NCI-H446 treated with DMSO at 0.1 percent for 48 hours (cell line): ENCODE results near the gene PRRC1.
"Not testable (repeated sequence)": the region's sequence is repeated elsewhere in the genome, so short reads cannot be mapped to it uniquely, and the experiment has no call there.

Experiments used
- DNase-seq: peaks from one replicate; lab custom pipeline; 2025; lab: John Stamatoyannopoulos, UW

PRRC1 gene

GRCh38 chr5:127517480-127518318, at the start of gene PRRC1:
PRRC1 (plus strand) TSS chr5:127517640; CDS start chr5:127523480, 5,840 bp downstream.
- DNase-seq, result peak; percentile 48

DNA sequence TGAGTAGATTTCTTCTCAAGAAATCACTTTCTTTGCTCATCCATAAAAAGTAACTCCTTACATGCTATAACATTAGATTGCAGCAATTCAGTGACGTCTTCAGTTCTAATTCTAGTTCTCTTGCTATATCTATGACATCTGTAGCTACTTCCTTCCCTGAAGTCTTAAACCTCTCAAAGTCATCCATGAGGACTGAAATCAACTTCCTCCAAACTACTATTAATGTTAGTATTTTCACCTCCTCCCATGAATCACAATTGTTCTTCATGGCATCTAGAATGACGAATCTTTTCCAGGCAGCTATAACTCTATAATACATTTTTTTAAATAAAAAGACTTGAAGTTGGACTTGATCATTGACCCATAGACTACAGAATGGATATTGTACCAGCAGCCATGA, 46.2 kb upstream of the PRRC1 start:
- DNase-seq, result no peak

GRCh38 chr5:127472700-127473099, 44.7 kb upstream of the PRRC1 start:
- no peak for DNase-seq

GRCh38 chr5:127486471-127486870, 31.0 kb upstream of the PRRC1 start:
- DNase-seq, result no peak

GRCh38 chr5:127492854-127493738, 24.3 kb upstream of the PRRC1 start:
- DNase-seq, result peak; percentile 37

GRCh38 chr5:127498548-127498947, 18.9 kb upstream of the PRRC1 start:
- no peak for DNase-seq

DNA sequence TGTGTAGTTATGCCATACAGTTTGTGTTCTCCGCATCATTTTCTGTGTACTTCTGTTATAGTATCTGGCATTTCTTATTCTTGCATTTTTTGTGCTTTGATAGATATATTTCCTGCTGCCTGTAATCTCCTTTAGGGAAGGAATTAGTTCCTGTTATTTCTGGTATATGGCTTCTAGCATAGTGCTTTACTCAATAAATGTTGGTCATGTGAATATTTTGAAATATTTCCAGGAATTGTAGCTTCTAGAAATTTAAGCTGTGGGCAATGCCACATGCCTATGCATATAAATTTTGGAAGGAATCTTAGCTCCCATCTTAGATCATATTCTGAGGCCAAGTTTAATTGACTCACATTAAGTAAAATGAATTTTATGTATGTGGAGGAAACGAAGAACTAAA, 11.5 kb upstream of the PRRC1 start:
- DNase-seq, result no peak

DNA sequence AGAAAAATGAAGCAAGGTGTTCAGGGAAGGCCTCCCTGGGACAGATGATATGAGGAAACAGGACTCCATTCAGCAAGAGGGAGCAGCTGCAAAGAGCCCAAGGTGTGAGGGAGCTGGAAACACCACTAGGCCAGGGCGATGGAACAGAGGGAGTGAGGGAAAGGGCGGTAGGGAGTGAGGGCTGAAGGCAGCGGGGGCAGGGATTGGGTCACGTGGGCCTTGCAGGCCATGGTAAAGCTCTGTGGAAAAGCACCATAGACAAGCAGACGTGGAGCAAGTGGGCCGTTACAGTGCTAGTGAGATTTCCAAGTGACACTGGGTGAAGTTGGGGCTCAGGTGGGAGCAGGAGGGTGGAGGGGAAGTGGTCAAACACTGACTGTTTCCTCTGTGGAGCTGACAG, 10.8 kb upstream of the PRRC1 start:
- DNase-seq, result no peak

- DNase-seq, result no peak
Observed at GRCh38 chr5:127508644-127509373, 8.6 kb upstream of the PRRC1 start.

GRCh38 chr5:127513408-127513970, 4.0 kb upstream of the PRRC1 start:
- DNase-seq, result no peak

DNA sequence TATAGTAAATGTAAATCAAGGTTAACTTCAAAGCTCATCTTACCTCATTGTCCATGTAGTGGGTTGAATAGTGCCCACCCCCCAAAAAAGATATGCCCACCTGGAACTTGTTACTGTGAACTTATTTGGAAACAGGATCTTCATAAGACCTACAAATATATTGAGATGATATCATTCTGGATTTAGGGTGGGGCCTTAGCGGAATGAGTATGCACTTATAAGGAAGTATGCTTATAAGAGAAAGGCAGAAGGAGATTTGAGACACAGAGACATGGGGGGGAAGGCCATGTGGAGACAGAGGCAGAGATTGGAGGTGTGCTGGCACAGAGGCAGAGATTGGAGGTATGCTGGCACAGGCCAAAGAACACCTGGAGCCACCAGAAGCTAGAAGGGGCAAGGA, 2.6 kb upstream of the PRRC1 start:
- DNase-seq, result no peak

- DNase-seq, result no peak
Observed at GRCh38 chr5:127515693-127516440, 1.6 kb upstream of the PRRC1 start.

- peak; percentile 45 for DNase-seq
Observed at GRCh38 chr5:127517110-127517479, 345 bp upstream of the PRRC1 start.

- no peak for DNase-seq
Observed at GRCh38 chr5:127518319-127518621, 830 bp downstream of the PRRC1 start.

DNA sequence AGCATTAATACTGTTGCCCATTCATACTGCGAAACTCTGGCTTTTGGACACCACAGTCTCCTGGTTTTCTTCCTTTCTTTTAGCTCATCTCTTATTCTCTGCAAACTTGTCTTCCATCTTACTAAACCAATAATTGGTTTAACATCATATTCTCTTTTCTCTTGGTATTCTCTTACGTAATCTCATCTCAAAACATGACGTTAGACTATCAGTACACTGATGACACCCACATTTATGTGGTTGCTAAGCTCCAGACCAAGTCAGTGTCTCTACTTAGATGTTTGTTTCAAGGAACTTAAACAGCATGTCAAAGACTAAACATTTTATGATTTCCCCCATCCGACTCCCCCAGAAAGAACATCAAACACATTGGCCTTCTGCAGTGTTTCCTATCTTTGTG, 2.1 kb downstream of the PRRC1 start:
- no peak for DNase-seq

DNA sequence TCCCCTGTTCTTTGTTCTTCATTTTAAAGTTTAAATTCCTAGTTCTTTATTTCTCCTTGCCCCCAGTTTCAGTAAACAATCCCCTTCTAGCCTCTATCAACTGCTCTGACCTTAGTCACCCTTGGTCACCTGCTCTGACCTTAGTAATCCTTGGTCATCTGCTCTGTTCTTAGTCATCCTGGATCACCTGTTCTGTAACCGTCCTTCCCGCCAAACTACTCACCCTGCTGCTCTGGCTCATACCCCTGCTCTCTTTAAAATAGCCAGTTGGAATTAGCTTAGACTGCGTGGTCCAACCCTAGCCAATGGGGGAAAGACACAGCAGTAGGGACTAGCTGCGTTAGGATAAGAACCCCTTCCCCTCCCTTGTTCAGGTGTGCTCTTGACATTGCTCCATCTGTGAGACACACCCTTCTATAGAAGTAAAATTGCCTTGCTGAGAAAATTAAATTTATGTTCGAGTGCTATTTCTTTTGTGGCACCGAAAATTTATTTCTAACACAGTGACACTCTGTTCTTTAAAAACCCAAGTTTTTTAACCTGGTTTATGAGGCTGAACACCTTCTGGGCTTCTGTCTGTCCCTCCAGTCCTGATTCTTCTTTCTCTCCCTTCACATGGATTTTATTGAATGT, 3.8 kb downstream of the PRRC1 start:
- DNase-seq, result no peak

DNA sequence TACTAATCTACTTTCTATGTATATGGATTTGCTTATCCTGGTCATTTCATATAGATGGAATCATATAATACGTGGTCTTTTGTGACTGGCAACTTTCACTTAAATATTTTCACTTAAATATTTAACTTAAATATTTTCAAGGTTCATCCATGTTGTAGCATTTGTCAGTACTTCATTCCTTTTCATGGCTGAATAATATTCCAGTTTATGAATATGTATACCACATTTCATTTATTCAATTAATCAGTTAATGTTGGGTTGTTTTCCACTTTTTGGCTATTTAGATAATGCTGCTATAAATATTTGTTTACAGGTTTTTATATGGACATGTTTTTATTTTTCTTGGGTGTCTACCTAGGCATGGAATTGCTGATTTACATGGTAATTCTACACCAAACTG, 7.7 kb downstream of the PRRC1 start:
- DNase-seq, result no peak

GRCh38 chr5:127529904-127530682, 12.7 kb downstream of the PRRC1 start:
- DNase-seq, result no peak

DNA sequence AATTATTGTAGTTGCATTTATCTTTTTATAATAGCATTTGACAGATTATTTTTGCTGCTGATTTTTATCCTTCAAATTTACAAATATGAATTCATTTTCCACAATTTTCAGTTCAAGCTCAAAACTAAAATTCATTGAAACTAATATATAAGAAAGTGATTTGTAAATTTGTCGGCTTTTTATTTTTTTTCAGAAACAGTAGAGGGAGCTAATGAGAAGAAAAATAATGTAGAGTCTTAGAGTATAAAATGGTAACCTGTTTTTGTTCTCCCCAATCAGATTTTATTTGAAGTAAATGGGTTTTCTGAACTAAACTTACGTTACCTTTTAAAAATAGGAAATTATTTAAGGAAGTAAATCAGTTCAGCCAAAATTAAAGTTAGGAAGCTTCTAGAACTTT, 19.2 kb downstream of the PRRC1 start:
- DNase-seq, result no peak

- DNase-seq, result not testable (repeated sequence)
Observed at GRCh38 chr5:127540553-127540952, 23.1 kb downstream of the PRRC1 start.
